H9 (cell line): ENCODE measurements around the gene TXNDC8. TPM values are rescaled to one million over a fixed set of nuclear protein-coding genes. Genes with fewer than 3 reads are reported as not detected.

ENCODE experiments used
- DNase-seq: peaks from one replicate; pipeline ENCODE4 v3.0.0-alpha.2; 2017
- H2AFZ ChIP-seq: one replicate; pipeline ENCODE4 v1.6.1; 2013; ENCODE audit warnings: mild to moderate bottlenecking, low read length, control low read depth, moderate library complexity
- H2AK5ac ChIP-seq: 2 replicates; pipeline ENCODE4 v1.6.1; 2013; ENCODE audit warnings: low read length, control low read depth, mixed read lengths; ENCODE audit not compliant: insufficient read length
- H2BK120ac ChIP-seq: one replicate; pipeline ENCODE4 v1.6.1; 2013; ENCODE audit warnings: low read depth, mild to moderate bottlenecking, low read length, control low read depth, inconsistent platforms; ENCODE audit not compliant: poor library complexity, severe bottlenecking
- H2BK12ac ChIP-seq: 2 replicates; pipeline ENCODE4 v1.6.1; 2013; ENCODE audit warnings: low read length, control low read depth, mixed read lengths, low read depth; ENCODE audit not compliant: insufficient read length
- H2BK15ac ChIP-seq: 2 replicates; pipeline ENCODE4 v1.6.1; 2013; ENCODE audit warnings: low read depth, low read length, control low read depth
- H2BK20ac ChIP-seq: one replicate; pipeline ENCODE4 v1.6.1; 2013; ENCODE audit warnings: low read depth, mild to moderate bottlenecking, low read length, control low read depth, inconsistent platforms; ENCODE audit not compliant: poor library complexity, severe bottlenecking
- H2BK5ac ChIP-seq: 2 replicates; pipeline ENCODE4 v1.6.1; 2013; ENCODE audit warnings: low read length, control low read depth, mixed read lengths; ENCODE audit not compliant: insufficient read length
- H3K14ac ChIP-seq: 2 replicates; pipeline ENCODE4 v1.6.1; 2013; ENCODE audit warnings: low read length, control low read depth; ENCODE audit not compliant: insufficient read depth
- H3K18ac ChIP-seq: 2 replicates; pipeline ENCODE4 v1.6.1; 2013; ENCODE audit warnings: low read depth, mild to moderate bottlenecking, mixed read lengths, low read length, control low read depth; ENCODE audit not compliant: insufficient read length
- H3K23ac ChIP-seq: 2 replicates; pipeline ENCODE4 v1.6.1; 2013; ENCODE audit warnings: low read length, control low read depth, mixed read lengths, low read depth; ENCODE audit not compliant: insufficient read length
- H3K23me2 ChIP-seq: 2 replicates; pipeline ENCODE4 v1.6.1; 2013; ENCODE audit warnings: low read depth, mild to moderate bottlenecking, mixed read lengths, low read length, control low read depth; ENCODE audit not compliant: insufficient read length, poor library complexity, severe bottlenecking
- H3K27ac ChIP-seq: 2 replicates; pipeline ENCODE4 v1.5.1; 2013; ENCODE audit warnings: low read length, control low read depth, mixed read lengths, low read depth; ENCODE audit not compliant: insufficient read length
- H3K27me3 ChIP-seq: 2 replicates; pipeline ENCODE4 v1.6.1; 2013; ENCODE audit warnings: low read length, control low read depth, inconsistent platforms; ENCODE audit not compliant: insufficient read depth
- H3K4ac ChIP-seq: 2 replicates; pipeline ENCODE4 v1.6.1; 2013; ENCODE audit warnings: low read depth, mild to moderate bottlenecking, control low read depth, inconsistent platforms, low read length, moderate library complexity
- H3K4me1 ChIP-seq: 2 replicates; pipeline ENCODE4 v1.6.1; 2013; ENCODE audit warnings: low read length, control low read depth, inconsistent platforms; ENCODE audit not compliant: insufficient read depth
- H3K4me2 ChIP-seq: 2 replicates; pipeline ENCODE4 v1.6.1; 2013; ENCODE audit warnings: low read length, control low read depth, mixed read lengths; ENCODE audit not compliant: insufficient read length, insufficient read depth
- H3K56ac ChIP-seq: 2 replicates; pipeline ENCODE4 v1.6.1; 2013; ENCODE audit warnings: low read depth, mild to moderate bottlenecking, mixed read lengths, low read length, control low read depth; ENCODE audit not compliant: insufficient read length
- H3K79me1 ChIP-seq: 2 replicates; pipeline ENCODE4 v1.6.1; 2013; ENCODE audit warnings: low read depth, mild to moderate bottlenecking, moderate library complexity, low read length, control low read depth, inconsistent platforms; ENCODE audit not compliant: insufficient read depth, poor library complexity, severe bottlenecking
- H3K79me2 ChIP-seq: 2 replicates; pipeline ENCODE4 v1.6.1; 2013; ENCODE audit warnings: low read length, control low read depth, inconsistent platforms; ENCODE audit not compliant: insufficient read depth
- H3K9ac ChIP-seq: 2 replicates; pipeline ENCODE4 v1.6.1; 2013; ENCODE audit warnings: low read length, control low read depth, mixed read lengths; ENCODE audit not compliant: insufficient read length; ENCODE audit errors: extremely low read depth
- H3K9me3 ChIP-seq: one replicate; pipeline ENCODE4 v1.6.1; 2013; ENCODE audit warnings: low read depth, low read length, inconsistent platforms; ENCODE audit not compliant: control insufficient read depth
- H3T11ph ChIP-seq: one replicate; pipeline ENCODE4 v1.6.1; 2013; ENCODE audit warnings: mild to moderate bottlenecking, low read length, control low read depth, inconsistent platforms
- H4K20me1 ChIP-seq: one replicate; pipeline ENCODE4 v1.6.1; 2013; ENCODE audit not compliant: control insufficient read depth, insufficient read length, insufficient read depth
- H4K5ac ChIP-seq: 2 replicates; pipeline ENCODE4 v1.6.1; 2013; ENCODE audit warnings: low read depth, mild to moderate bottlenecking, mixed read lengths, low read length, control low read depth; ENCODE audit not compliant: insufficient read length
- H4K8ac ChIP-seq: replicated peaks from 2 replicates; pipeline ENCODE4 v1.6.1; 2013; ENCODE audit warnings: low read length, control low read depth, mixed read lengths, low read depth; ENCODE audit not compliant: insufficient read length
- H4K91ac ChIP-seq: 2 replicates; pipeline ENCODE4 v1.6.1; 2013; ENCODE audit warnings: low read depth, mild to moderate bottlenecking, moderate library complexity, mixed read lengths, low read length, control low read depth; ENCODE audit not compliant: insufficient read length
- H3K27ac Mint-ChIP-seq, 3 experiments: 2 replicates in 2 of 3; 3 replicates in 1 of 3; pipeline ENCODE4 v1.8.0; 2020 to 2021; ENCODE audit warnings: mixed read lengths in 3 of 3, mild to moderate bottlenecking in 1 of 3, moderate library complexity in 1 of 3
- H3K27me3 Mint-ChIP-seq: 2 replicates; pipeline ENCODE4 v1.8.0; 2021; ENCODE audit warnings: low read depth, mild to moderate bottlenecking, moderate library complexity, mixed read lengths
- H3K36me3 Mint-ChIP-seq, 3 experiments: 2 replicates in 2 of 3; 3 replicates in 1 of 3; pipeline ENCODE4 v1.8.0; 2020 to 2021; ENCODE audit warnings: low read depth in 3 of 3, mixed read lengths in 3 of 3; ENCODE audit not compliant: insufficient read depth in 1 of 3
- H3K4me1 Mint-ChIP-seq, 2 experiments: 2 replicates each; pipeline ENCODE4 v1.8.0; 2020; ENCODE audit warnings: mixed read lengths in 2 of 2
- H3K4me3 Mint-ChIP-seq, 2 experiments: 2 replicates in 1 of 2; 3 replicates in 1 of 2; pipeline ENCODE4 v1.8.0; 2020 to 2021; ENCODE audit warnings: mild to moderate bottlenecking in 2 of 2, mixed read lengths in 2 of 2, moderate library complexity in 1 of 2
- H3K9me3 Mint-ChIP-seq, 2 experiments: 2 replicates in 1 of 2; 3 replicates in 1 of 2; pipeline ENCODE4 v1.8.0; 2020; ENCODE audit warnings: mild to moderate bottlenecking in 2 of 2, mixed read lengths in 2 of 2, moderate library complexity in 1 of 2
- CTCF ChIP-seq: fragments of 200-600 bp; sonication (generic); conservative IDR thresholded peaks from 3 replicates; pipeline ENCODE4 v1.8.0; 2021; ENCODE audit warnings: antibody characterized with exemption, mild to moderate bottlenecking
- WGBS: extraction: QIAGEN DNeasy Blood & Tissue Kit; methylation state at CpG from one replicate; pipeline ENCODE4 v1.1.7; 2013; ENCODE audit warnings: missing lambda C conversion rate, low lambda C conversion rate, mixed read lengths; ENCODE audit not compliant: insufficient read length; ENCODE audit errors: extremely low coverage; 5-methylcytosine and 5-hydroxymethylcytosine counted together
- total RNA-seq: library from RNA; stranded (reverse); gene quantifications from 2 replicates; pipeline ENCODE4 v1.2.1, GENCODE V29; 2021

Gene TXNDC8
- total RNA-seq, 1 experiment from 2014 or later = not detected

- Histone ChIP-seq H3K4me1 (no peaks in the 10 kb centered on the region), H3K4me2 (no peak overlapping the region), H3K9ac (no peak overlapping the region), H2AFZ (no peak overlapping the region), H3K9me3 (no peaks in the 10 kb centered on the region), H3T11ph (no peak overlapping the region), H4K8ac (no peak overlapping the region), H2BK120ac (no peak overlapping the region), H4K20me1 (no peaks in the 10 kb centered on the region), H3K23me2 (no peaks in the 10 kb centered on the region), H3K27me3 (no peaks in the 10 kb centered on the region), H3K23ac (no peak overlapping the region), H3K79me1 (no peaks in the 10 kb centered on the region), H2BK15ac (no peak overlapping the region), H2BK20ac (no peak overlapping the region), H2BK5ac (no peak overlapping the region), H3K56ac (no peak overlapping the region), H3K27ac (no peak overlapping the region), H2BK12ac (no peak overlapping the region), H2AK5ac (no peak overlapping the region), H3K18ac (no peak overlapping the region), H3K4ac (no peak overlapping the region), H4K91ac (no peak overlapping the region), H3K79me2 (no peaks in the 10 kb centered on the region), H3K14ac (no peak overlapping the region), H4K5ac (no peak overlapping the region)
- no peak overlapping the region for H3K27ac Mint-ChIP-seq
- H3K4me1 Mint-ChIP-seq = no peaks in the 10 kb centered on the region
- H3K36me3 Mint-ChIP-seq = no peaks in the 10 kb centered on the region
- DNase-seq = no peak
- H3K27me3 Mint-ChIP-seq = no peaks in the 10 kb centered on the region
- no CpG with 5 or more reads among the region's 1 CpG for WGBS
- no peak overlapping the region for H3K4me3 Mint-ChIP-seq
- H3K9me3 Mint-ChIP-seq = peaks cover 0 to 4% of the 10 kb centered on the region in 2 experiments; a peak in 1 of 5 replicates
- TF ChIP-seq CTCF = no peak
Observed at GRCh38 chr9:110328763-110329162, 8.9 kb downstream of the TXNDC8 start.
